Fibroblast of gingiva (primary cell): ENCODE results near the gene LASP1.
"Not testable (repeated sequence)": the region's sequence is repeated elsewhere in the genome, so short reads cannot be mapped to it uniquely, and the experiment has no call there.

Experiments
- DNase-seq: peaks from one replicate; pipeline ENCODE4 v3.0.0-alpha.2; 2011; ENCODE audit warnings: low read depth

LASP1 gene

DNA sequence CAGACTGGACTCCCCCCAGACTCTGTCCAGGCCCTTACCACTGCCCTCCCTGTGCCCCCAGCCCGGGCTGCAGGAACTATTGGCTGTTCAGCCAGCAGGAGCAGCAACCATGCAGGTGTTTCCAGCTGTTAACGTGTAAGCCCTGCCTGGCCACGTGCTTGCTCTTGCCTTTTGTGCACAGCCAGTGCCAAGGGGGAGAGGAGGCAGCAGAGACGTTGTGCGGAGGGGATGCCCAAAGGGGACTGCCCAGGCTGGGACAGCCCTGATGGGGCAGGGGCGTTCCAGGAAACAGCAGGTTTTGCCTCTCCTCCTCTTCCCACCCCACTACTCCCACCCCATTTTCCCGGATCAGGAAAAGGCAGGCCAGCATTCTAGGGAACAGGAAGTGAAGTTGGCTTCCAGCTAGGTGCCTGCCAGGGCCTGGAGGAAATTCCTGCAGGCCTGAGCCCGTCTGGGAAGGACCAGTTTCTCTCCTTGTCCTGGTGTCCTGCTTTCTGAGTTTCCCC, 38.9 kb downstream of the LASP1 start:
- no peak for DNase-seq

DNA sequence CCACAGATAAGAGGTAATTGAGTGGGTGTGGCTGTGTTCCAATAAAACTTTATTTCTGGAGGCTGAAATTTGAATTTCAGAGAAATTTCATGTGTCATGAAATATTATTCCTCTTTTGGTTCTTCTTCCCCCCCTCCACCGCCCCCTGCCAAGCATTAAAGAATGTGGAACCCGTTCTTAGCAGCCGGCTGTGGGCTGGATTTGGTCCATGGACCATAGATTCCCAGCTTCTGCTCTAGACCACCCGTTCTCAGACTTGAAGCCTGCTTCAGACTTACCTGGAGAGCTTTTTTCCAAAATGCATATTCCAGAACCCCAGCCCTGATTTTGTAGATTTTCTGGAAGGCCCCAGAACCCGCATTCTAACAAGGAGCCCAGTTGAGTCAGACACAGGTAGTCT, 40.5 kb downstream of the LASP1 start:
- DNase-seq: no peak

DNA sequence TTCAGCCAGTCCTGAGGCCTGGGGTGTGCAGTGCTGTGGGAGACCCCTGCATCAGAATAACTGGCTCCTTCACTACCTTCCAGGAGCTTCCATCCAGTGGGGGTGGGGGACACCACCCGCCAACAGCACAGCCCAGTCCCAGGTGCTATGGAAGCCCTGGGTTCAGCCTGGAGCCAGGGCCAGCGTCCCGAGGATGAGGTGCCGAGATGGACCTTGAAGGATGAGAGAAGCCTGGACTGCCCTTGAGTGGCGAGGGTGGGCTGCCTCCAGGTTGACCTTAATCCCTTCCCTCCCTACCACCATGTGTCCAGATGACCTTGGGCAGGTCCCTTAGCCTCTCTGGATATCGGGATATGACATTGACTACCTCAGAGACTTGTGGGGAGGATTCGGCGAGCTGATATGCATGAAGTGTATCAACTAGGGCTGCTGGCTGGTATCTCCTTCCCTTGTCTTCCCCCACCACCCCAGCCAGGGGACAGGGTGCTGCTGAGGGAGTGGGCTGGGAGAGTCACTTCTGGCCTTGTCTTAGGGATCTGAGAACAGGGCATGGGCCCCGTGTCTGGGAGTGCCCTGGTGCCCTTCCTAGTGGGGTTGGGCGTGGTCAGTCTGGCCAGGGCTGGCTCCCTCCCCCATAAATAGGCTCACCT, 41.3 kb downstream of the LASP1 start:
- no peak for DNase-seq

DNA sequence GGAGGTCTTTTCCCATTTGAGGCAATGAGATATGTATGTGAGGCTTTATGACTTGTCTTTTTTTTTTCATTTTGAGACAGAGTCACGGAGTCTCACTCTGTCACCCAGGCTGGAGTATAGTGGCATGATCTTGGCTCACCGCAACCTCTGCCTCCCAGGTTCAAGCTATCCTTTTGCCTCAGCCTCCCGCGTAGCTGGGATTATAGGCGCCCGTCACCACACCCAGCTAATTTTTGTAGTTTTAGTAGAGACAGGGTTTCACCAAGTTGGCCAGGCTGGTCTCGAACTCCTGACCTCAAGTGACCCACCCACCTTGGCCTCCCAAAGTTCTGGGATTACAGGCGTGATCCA, 41.8 kb downstream of the LASP1 start:
- DNase-seq: not testable (repeated sequence)

DNA sequence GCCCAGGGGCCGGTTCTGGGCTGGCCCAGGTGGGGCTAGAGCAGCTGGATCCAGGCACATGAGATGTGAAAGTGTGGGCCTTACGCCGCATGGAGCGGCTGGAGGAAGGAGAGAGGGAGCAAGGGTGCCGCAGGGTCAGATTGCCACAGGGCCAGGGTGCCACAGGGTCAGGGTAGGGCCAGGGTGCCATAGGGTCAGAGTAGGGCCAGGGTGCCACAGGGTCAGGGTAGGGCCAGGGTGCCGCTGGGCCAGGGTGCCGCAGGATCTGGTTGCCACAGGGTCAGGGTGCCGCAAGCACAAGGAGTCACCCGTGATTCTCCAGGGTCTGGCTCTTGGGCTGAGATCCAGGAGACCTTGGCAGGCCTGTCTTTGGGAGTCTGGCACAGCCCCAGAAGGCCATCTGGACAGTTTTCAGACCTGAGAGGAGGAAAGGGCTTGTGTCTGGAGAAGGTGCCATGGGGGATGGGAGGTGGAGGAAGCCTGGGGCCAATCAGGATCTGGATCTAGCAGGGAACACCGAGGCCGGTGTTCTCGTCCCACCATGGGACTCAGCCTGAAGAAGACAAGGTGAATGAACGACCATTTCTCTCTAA, 42.5 kb downstream of the LASP1 start:
- DNase-seq: peak; percentile 27

DNA sequence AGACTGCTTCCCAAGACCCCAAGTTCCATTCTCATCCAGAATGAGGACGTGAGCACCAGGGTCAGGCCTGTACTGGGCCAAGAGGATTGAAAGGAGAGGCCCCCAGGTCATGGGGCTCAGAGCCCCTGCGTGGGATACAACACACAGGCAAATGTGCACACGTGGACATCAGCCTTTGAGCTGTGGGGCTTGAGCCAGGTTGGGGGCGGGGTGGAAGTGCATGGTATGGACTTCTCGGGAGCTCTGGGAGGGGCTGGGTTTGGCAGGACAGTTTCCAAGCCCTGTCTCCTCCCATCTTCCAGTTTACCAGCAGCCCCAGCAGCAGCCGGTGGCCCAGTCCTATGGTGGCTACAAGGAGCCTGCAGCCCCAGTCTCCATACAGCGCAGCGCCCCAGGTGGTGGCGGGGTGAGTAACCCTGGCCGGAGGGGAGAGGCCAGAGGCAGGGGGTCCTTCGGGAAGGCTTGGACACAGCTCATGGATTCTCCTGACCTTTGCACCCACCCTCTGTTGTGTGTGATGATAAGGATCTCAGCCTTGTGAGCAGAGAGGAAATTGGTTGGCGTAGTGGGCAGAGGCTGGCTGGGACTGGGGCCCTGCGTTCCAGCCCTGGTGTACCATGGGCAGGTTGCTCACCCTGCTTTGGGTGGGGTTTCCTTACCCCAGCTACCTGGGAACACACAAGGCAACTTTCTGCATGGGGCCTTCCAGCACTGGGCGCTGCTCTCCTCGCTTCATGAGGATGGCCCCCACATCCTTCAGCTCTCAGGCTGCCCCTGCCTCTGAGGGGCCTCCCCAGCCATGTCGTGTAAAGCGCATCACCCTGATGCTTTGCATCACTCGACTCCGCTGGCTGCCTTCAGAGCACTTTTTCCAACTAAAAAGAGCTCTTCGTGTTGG, 45.1 kb downstream of the LASP1 start:
- no peak for DNase-seq

DNA sequence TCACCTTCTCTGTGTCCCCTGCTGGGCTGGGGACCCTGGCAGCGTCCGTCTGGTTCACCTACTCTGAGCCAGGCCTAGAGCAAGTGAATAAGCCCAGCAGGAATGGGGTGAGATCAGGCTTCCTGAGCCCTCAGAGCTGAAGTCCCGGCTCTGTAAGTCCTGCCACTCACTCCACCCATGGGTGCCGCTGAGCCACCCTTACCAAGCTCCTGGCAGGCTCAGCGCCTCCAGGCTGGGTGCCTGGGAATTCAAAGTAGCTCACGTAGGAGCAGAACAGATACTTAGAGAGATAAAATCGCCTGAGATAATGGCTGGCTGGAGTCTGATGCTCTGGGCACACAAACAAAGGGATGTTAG, 45.8 kb downstream of the LASP1 start:
- DNase-seq: no peak

DNA sequence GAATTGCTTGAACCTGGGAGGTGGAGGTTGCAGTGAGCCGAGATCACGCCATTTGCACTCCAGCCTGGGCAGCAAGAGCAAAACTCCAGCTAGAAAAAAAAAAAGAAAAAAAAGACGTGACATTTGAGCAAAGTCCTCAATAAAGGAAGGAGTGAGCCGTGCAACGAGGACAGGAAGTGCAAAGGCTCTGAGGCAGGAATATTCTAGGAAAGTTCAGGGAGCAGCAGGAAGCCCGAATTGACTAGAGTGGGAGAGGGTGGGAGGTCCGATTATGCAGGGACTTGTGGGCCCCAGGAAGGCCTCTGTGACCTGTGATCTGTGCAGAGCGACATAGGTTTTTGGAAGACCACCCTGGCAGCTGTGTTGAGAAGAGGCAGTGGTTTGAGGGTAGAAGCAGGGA, 46.9 kb downstream of the LASP1 start:
- no peak for DNase-seq

DNA sequence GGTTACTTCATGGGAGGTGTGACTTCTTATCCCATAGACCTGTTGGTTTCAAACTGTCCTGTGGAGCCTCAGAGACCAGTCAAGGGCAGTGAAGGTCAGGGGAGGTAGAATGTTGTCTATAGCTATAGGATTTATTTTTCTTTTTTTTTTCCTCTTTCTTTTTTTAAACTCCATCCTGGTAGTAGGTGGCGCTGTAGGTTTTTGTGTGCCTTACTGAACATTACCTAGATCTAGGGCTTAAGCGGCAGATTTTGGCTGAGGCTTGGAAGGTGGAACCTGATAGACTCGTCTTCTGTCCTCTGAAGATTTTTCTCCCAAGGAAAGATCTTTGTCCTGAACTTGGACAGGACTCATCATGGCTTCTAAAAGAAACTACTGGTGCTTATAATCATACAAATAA, 47.4 kb downstream of the LASP1 start:
- DNase-seq: no peak

DNA sequence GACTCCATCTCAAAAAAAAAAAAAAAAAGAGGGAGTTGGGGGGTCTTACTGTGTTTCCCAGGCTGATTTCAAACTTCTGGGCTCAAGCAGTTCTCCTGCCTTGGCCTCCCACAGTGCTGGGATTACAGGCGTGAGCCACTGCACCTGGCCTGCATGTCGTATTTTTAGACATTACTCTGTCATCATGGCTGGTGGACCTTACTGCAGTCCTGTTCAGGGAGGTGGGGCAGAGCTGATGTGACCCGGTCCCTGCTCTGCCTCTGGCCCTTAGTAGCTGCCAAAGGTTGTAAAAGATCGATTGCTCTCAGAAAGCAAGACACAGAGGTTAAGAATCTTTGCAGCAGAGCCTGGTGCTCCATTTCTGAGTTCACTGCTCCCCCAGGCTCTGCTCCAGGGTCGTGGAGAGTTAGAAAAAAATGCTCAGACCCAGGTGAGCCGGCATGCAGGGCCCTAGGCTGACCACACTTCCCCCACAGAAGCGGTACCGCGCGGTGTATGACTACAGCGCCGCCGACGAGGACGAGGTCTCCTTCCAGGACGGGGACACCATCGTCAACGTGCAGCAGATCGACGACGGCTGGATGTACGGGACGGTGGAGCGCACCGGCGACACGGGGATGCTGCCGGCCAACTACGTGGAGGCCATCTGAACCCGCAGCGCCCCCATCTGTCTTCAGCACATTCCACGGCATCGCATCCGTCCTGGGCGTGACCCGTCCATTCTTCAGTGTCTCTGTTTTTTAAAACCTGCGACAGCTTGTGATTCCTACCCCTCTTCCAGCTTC, 48.5 kb downstream of the LASP1 start:
- no peak for DNase-seq

DNA sequence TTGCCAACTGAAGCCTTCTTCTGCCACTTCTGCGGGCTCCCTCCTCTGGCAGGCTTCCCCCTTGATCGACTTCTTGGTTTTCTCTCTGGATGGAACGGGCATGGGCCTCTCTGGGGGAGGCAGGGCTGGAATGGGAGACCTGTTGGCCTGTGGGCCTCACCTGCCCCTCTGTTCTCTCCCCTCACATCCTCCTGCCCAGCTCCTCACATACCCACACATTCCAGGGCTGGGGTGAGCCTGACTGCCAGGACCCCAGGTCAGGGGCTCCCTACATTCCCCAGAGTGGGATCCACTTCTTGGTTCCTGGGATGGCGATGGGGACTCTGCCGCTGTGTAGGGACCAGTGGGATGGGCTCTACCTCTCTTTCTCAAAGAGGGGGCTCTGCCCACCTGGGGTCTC, 49.1 kb downstream of the LASP1 start:
- no peak for DNase-seq

DNA sequence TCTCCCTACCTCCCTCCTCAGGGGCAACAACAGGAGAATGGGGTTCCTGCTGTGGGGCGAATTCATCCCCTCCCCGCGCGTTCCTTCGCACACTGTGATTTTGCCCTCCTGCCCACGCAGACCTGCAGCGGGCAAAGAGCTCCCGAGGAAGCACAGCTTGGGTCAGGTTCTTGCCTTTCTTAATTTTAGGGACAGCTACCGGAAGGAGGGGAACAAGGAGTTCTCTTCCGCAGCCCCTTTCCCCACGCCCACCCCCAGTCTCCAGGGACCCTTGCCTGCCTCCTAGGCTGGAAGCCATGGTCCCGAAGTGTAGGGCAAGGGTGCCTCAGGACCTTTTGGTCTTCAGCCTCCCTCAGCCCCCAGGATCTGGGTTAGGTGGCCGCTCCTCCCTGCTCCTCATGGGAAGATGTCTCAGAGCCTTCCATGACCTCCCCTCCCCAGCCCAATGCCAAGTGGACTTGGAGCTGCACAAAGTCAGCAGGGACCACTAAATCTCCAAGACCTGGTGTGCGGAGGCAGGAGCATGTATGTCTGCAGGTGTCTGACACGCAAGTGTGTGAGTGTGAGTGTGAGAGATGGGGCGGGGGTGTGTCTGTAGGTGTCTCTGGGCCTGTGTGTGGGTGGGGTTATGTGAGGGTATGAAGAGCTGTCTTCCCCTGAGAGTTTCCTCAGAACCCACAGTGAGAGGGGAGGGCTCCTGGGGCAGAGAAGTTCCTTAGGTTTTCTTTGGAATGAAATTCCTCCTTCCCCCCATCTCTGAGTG, 49.6 kb downstream of the LASP1 start:
- no peak for DNase-seq

DNA sequence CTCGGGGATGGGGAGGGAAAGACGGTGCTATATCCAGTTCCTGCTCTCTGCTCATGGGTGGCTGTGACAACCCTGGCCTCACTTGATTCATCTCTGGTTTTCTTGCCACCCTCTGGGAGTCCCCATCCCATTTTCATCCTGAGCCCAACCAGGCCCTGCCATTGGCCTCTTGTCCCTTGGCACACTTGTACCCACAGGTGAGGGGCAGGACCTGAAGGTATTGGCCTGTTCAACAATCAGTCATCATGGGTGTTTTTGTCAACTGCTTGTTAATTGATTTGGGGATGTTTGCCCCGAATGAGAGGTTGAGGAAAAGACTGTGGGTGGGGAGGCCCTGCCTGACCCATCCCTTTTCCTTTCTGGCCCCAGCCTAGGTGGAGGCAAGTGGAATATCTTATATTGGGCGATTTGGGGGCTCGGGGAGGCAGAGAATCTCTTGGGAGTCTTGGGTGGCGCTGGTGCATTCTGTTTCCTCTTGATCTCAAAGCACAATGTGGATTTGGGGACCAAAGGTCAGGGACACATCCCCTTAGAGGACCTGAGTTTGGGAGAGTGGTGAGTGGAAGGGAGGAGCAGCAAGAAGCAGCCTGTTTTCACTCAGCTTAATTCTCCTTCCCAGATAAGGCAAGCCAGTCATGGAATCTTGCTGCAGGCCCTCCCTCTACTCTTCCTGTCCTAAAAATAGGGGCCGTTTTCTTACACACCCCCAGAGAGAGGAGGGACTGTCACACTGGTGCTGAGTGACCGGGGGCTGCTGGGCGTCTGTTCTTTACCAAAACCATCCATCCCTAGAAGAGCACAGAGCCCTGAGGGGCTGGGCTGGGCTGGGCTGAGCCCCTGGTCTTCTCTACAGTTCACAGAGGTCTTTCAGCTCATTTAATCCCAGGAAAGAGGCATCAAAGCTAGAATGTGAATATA, 50.8 kb downstream of the LASP1 start:
- DNase-seq: no peak

DNA sequence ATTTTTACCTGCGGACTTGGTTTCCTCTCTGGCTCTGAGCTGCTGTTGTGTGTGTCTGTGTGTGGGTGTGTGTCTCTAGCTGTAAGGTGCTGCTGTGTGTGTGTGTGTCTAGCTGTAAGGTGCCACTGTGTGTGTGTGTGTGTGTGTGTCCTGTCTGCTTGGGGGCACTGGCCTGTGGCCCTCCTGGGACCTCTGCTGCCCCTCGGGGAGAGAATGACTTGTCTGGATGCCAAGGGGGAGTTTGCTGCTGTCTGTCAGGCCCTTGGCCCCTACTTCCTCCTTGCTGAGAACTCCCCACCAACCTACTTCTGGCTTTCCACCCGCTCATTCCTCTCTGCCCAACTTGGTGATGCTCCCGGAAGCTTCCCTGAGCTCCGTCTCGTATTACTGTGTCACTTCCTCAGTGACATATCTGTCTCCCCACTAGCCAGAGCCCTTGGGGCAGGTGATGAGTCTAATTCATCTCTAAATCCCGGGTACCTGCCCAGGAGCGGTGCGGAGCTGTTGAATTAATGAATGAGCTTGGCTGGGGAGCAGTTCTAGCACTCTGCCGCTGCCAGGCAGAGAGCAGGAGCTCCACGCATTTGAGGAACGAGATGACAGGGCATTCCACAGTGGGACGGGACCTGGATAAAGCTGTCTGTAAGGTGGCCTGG, 52.0 kb downstream of the LASP1 start:
- no peak for DNase-seq

DNA sequence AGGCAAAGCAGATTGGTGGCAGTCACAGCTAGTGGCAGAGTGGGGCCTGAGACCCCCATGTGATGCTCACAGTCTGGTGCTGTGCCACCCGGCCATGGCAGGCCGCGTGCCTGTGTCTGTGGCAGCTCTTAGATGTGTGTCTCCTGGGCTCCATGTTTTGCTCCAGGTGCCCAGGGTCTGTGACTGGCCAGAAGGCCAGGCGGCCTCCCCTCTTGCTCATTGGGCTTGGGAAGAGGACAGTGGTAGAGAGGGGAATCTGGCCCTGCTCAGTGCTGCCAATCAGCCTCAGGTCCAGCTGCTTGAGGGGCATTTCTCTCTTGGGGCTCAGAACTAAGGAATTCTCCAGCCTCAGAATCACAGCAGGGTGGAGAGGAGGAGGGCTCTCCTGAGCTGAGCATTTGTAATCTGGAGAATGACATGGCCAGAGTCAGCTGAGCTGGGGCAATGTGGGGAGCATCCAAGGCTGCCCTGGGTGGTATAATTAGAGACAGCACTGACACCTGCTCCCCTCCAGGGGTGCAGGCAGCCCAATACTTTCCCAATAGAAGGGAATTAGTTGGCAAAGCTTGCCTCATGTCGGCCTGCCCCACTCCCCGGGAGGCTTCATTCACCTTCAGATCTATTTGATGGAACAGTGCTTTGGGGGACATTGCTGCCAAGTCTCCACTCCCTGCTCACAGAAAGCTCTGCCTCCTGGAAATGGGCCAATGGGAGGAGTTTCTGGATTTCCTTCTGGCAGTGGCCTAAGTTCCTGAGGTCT, 52.9 kb downstream of the LASP1 start:
- peak; percentile 77 for DNase-seq

DNA sequence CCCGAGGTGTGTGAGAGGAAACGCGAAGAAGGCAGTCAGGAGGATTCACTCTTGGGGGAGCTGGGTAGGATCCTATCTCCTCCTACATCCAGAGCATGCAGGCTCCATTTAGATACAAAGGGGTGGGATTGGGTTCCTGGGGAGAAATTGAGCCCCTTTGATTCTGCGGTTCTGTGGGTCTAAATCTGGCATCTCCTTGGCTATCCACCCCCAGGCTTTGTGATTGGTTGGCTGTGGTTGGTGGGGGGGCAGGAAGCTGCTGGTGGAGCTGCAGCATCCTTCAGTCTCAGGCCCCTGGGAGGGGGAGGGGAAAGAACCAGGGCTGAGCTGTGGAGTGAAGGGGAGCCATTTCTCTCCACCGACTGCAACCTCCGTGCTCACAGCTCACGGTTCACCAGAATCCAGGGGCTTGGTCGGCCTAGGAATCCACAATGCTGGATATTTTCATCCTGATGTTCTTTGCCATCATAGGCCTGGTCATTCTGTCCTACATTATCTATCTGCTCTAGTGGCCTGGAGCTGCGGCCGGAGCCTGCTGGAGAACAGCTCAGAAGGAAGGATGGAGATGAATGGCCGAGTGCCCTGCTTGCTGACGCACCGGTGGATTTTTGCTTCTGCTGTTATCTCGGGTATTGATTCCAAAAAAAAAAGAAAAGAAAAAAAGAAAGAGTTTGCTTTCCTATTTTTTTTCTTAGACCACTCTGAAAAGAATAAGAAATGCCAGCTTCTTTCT, 55.6 kb downstream of the LASP1 start, which contains the start of gene LASP1NB:
LASP1NB (plus strand) TSS at position 352 of the 733 bp plus-strand sequence.
- no peak for DNase-seq

DNA sequence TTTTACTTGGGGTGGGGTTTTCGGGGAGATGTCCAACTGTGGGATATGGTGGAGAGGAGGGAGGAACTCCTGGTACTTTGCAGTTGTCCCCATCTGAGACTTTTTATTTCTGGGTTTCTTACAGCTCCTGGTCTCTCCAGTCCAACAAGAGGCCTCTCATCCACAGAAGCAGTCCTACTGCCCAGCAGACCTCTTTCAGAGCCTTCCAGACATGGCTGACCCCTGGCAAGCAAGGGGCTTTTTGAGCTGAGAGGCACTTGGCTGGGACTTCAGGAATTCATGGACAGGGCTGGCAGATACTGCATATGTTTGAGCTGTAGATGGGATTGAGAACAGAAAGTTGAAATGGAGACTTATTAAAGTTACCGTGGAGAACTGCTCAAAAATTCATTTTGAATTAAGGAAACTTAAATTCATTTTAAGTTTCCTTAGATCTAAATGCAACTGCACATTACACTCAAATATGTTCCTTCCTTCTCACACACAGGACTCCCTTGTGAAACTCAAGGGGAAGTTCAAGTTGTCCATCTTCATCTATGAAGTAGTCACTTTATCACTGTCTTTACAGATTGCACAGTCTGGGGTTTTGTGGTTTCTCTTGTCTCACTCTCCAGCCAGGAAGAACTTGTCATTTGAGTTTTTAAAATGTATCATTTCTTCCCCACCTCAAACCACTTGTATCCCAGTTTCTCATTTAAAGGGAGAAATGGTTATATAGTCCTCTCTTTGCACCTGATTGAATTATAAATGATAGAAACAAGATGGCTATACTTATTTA, 56.6 kb downstream of the LASP1 start:
- no peak for DNase-seq

DNA sequence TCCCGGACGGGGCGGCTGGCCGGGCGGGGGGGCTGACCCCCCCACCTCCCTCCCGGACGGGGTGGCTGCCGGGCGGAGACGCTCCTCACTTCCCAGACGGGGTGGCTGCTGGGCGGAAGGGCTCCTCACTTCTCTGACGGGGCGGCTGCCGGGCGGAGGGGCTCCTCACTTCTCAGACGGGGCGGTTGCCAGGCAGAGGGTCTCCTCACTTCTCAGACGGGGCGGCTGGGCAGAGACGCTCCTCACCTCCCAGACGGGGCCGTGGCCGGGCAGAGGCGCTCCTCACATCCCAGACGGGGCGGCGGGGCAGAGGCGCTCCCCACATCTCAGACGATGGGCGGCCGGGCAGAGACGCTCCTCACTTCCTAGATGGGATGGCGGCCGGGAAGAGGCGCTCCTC, 60.9 kb downstream of the LASP1 start:
- not testable (repeated sequence) for DNase-seq
